HuH-7.5 (cell line): Measurements from ENCODE around the gene STK11.

Experiments
- DNase-seq: peaks from one replicate; pipeline ENCODE4 v3.0.0; 2011; ENCODE audit warnings: low spot score

Gene STK11

DNA sequence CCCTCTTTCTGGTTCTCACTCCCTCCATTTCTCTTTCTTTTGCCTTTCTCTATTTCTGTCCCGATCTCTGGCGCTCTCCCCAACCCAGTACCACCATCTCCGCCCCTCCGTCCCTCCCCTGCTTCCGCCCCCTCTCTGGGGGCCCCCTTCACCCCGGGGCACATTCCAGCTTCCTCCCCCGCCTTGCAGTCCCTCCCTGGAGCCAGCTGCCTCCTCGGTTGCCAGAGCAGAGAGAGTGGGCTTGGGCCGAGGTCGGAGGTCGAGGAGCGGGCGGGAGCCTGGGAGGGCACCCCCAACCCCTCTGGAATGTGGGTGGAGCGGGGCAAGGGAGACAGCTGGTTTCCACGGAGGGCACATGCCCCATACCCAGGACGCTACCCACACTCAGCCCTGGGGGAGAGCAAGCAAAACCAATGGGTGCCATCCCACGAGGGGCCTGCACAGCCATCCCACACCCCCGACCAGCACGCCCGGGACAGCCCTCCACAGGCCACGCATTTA lies 57.1 kb downstream of the STK11 start:
- no peak for DNase-seq

DNA sequence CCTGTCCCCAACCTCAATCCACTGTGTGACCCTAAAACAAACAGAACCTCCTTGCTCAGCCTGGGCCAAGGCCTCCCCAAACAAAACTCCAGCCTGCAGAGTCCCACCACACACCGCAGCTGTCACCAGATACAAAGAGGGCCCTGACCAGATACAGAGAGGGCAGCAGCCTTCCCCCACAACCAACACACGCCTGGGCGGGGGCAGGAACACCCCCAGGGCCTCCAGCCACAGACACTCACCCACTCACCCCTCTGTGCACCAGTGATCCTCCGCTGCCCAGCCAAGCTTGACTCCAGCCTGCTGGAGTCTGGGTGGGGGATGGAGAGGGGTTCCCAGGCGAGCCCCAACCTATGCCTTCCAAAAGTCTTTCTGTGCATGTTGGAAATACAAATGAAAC lies 57.6 kb downstream of the STK11 start:
- DNase-seq = no peak

DNA sequence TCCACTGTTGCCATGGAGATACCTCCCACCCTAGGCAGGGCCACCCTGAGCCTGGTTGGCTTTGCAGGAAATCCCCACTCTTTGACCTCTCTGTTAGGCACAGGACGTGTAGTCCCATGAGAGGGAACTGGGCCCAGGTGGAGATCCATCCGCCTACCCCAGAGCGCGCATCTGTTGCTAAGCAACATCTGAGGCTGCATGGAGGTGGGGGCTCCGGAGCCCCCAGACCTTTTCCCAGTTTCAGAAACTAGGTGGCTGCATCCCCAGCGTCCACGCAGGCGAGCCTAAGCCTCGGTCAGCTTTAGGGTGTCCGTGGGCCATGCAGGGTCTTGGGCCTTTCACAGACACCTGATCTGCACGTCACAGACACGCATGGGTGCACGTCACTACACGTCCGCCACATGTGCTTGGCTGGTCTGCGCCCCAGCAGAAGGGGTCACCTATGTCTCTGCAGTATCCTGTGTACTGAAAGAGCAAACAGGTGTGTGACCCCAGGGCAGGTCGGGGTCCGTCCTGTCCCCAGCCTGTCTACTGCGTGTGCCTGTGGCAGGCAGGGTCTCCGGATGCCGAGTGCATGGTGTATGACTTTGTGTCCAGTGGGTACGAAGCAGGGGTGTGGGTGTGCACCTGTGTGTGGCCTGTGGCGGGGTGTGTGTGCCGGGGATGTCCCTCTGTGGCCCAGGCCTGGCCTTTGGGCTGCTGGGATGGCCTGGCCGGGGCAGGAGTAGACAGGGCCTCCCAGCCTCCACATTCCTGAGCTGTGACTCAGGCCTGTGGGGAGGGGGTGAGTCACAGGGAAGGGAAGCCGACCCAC lies 59.4 kb downstream of the STK11 start:
- peak; percentile 94 for DNase-seq

DNA sequence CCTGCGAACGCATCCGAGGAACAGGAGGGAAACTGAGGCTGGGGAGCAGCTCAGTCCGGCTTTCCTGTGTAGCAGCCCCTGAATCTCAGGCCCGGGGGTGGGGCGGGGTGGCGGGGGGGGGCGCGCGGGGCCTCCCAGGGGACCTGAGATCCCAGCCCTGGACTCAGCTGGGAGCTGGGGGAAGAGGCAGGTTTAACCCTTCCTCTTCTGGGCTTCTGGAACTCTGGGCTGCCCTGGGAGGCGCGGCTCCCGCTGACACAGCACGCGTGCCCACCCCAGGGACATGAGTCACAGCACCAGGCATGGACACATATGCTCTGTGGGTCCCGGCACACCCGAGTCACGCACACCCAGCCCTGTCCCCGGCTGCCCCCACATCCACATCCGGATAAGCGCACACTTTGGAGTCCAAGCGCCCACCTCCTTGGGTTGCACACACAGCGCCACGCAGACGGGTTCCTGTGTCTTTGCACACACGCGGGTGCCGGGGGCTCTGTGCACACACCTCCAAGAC lies 60.1 kb downstream of the STK11 start:
- DNase-seq = no peak

DNA sequence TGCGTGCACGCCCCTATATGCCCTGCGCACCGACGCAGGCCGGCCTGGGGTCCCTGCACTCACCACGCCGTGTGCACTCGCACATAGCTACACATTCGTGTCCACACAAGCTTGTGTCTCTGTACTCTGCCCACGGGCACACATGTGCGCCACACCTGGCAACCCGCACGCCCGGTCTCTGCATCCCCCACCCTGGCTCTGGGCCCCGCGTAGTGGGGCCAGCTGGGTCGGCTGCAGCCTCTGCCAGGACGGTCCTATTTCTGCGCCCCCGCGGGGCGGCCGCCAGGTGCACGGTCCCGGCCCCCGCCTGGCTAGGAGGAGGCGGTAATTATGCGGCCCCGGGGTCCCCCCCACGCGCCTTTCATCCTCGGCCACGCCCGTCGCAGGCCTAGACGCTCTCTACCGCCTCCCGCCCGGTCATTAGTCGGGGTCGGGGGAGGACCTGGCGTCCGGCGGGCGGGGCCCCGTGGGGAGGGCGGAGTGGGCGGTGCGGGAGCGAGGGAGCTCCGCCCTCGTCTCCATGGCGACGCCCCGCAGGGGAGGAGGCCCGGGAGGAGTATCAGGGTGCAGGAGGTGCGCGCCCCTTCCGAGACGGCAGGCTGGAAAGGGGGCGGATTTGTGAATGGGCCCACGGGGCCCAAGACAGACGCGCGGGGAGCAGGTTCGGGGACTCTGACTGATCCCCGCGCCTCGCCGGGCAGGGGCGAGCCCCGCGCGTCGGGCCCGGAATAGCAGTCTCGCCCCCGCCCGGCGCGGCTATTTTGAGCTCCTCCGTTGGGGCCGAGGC lies 60.7 kb downstream of the STK11 start:
- peak; percentile 97 for DNase-seq

DNA sequence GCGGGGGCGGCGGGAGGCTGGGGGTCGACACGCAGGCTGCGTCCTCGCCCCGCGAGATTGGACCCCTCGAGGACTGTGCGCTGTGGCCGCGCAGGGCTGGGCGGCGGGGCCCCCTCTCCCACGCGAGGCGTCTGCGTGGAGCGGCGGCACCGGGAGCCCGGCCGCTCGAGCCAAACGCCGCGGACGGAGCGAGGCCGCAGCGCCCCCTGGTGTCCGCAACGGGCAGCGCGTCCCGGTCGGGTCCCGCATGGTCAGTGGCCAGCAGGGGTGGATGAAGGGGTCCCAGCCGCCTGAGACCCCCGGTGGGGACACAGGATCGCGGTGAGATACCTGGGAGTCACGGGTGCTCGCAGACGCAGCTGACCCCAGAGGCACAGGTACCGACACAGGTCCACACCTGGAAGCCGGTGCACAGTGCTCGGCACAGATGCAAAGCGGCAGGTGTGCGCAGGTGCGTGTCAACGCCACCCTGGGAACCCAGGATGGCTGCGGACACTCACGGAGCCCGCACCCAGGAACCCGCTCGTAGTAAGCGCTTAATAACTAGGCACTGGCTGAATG lies 61.4 kb downstream of the STK11 start:
- DNase-seq = peak; percentile 82

DNA sequence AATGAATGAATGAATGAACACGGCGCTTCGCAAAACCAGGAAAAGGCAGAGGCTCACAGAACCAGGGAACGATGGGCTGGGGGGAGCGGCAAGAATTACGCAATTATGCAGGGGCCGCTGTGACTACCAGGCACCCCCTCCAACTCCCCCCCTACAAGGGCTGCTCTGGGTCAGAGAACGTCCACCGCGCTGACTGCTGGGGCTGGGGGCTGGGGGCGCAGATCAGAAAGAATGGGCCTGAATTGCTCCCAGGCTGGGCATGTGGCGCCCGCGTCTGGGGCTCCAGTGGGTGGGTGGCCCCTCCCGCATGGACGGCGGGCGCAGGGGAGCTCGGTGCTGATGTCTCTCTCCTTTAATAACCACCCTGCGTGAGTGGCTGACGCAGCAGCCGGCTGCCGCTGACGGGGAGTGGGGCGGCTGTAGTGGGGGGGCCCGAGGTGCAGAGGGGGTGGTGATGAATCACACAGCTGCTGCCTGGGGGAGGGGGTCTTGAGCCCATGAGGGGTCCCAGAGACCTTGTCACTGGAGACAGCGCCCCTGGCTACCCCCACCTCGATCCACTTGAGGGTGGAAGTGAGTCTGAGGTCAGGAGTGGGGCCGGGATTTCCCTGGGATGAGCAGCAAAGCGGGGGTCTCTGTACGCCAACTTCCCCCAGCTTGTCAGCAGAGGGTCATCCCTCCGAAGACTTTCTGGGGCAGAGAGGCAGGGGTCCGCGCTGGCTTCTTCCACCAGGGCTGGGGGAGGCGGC lies 62.1 kb downstream of the STK11 start:
- DNase-seq = no peak

DNA sequence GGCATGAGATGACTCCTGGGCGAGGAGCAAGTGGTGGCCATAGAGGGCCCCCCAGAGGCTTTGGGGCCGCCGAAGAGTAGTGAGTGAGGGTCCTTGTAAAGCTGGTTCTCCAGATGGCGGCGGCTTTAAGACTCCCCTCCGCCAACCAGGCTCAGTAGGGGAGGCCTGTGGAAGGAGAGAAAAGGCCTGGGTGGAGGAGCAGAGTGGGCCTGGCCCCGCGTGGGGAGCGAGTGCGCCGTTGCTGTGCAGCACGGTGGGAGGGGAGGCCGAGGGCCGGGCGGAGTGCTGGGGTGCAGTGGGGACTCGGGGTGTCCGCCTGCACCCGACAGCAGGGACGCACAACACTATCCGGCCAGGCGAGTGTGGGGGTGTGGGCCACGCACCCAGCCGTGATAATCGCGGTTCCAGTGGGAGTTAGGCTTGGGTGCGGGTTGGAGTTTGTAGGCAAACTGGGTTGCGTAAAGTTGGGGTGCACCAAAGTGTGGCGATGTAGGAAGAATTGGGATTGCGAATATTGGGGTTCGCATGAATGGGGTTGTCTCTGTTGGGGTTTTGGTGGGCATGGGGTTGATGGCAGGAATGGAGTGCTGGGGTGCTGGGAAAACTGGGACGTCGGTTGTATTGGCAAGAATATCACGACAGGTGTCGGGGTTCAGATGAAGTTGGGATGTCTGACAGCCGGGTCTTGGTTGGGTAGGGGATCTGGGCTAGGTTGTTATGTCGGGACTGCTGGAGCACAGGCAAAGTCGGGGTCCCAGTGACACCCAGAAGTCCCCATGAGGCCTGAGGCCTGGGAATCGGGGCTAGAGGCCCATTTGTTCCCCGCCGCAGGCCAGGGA lies 62.9 kb downstream of the STK11 start:
- DNase-seq = no peak

DNA sequence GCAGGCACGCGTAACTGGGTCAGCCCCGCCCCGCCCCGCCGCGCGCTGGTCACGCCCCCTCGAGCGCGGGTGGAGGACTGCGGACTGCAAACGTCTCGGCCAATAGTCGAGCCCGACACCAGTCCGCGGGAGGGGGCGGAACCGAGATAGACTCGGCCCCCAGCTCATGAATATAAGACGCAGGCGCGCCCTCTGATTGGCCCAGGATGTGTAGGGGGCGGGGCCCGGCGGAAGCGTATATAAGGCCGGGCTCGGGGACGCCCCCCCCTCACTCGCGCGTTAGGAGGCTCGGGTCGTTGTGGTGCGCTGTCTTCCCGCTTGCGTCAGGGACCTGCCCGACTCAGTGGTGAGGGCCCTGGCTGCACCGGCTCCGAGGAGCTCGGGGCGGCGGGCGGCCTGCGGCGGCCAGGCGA lies 63.5 kb downstream of the STK11 start, which contains the start of gene CIRBP:
Gene CIRBP (plus strand): TSS at position 268 of the 413 bp plus-strand sequence. CDS start 1,602 bp downstream, outside the sequence.
- DNase-seq = peak; percentile 99

DNA sequence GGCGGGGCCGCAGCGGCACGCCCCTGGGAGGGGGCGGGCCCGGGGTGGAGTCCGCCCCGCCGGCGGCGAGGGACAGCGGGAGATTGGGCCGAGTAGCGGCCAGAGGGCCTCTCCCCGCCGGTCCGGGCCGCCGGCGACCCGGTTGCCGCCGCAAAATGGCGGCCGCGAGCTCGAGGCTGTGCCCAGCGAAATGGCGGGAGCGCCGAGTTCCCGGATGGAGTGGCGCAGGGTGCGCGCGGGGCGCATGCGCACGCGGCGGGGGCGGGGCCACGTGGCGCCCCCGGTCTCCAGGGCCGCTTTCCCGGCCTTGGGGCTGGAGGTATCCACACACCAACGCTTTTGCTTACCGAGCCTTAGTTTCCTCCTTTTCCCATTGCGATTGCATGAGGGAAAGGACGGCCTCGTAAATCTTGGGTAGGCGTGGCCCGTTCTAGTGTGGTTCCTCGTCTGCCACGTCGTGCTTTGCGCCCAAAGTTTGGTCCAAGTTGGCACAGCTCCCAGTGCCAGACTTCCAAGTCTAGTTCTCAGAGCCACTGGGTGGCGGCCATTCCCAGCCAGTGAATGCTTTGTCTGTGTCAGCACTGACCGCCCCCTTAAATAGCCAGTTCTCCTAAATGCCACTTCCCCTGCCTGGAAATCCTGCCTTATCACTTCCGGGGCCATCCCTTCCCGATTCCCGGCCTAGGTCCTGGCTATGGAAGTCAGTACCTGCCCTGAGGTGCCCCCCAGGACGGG lies 64.1 kb downstream of the STK11 start:
- peak; percentile 94 for DNase-seq

DNA sequence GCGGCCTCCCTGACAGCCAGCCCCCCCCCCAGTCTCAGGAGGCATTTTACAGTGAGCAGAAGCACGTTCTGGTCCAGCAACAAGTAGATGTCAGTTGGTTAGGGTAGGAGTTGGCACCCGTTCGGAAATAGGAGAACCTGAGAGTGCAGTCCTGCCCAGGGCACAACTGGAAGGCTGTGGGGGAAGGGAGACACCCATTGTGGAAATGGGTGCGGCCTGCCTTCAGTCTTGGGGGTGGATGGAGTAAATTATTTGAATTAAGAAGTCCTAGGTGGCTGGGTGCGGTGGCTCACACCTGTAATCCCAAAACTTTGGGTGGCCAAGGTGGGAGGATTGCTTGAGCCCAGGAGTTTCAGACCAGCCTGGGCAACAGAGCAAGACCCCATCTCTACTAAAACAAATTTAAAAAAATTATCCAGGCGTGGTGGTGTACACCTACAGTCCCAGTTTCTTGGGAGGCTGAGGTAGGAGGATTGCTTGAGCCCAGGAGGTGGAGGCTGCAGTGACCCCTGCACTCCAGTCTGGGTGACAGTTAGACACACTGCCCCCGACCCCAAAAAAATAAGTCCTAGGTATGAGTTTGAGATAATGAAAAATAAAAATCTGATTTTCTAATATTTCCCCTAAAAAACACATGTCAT lies 64.8 kb downstream of the STK11 start:
- DNase-seq = no peak

DNA sequence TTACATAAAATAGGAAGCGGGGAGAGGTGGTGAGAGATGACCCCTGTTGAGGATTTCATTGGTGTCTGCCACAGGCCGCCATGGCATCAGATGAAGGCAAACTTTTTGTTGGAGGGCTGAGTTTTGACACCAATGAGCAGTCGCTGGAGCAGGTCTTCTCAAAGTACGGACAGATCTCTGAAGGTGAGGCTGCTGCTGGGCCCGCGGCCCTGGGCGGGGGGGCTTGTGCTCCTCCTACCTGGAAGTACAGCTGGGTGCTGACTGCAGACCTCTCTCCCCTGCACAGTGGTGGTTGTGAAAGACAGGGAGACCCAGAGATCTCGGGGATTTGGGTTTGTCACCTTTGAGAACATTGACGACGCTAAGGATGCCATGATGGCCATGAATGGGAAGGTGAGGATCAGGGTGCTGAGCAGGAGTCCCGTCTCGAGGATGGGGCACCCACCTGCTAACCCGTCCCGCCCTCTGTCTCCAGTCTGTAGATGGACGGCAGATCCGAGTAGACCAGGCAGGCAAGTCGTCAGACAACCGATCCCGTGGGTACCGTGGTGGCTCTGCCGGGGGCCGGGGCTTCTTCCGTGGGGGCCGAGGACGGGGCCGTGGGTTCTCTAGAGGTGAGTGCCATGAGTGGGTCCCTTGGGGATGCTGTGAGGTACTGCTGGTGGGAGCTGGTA lies 65.4 kb downstream of the STK11 start:
- no peak for DNase-seq

DNA sequence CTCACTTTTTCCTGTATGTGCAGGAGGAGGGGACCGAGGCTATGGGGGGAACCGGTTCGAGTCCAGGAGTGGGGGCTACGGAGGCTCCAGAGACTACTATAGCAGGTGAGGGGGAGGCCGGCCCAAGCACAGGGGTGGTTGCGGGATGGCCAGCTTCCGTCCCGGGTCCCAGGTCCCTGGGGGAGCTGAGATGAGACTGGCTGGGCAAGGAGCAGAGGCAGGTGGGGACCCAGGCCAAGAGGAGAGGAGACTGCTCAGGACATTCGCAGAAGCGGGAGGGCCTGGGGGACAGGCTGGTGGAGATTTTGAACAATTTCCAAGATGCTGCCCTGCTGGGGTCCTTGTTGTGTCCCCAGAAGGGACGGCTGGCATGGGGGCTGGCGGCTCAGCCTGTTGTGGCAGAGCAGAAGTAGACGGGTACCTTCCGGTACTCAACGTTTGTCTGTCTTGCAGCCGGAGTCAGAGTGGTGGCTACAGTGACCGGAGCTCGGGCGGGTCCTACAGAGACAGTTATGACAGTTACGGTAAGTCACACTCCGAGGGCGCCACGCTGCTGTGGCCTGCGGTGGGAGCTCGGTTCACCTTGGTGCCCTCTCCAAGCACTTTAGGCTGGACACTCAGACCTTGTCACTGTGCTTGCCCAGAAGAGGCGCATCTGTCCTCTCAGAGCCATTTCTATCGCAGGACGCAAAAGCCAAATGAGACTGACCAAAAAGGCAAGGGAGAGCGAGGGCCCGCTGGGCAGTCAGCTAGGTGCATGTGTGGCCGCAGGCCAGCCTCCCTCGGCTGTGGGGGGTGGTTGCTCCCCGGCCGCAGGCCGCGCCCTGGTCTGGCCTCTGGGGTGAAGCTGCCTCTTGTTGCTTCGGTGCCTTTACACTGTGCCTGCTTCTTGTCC lies 66.2 kb downstream of the STK11 start:
- DNase-seq = no peak

DNA sequence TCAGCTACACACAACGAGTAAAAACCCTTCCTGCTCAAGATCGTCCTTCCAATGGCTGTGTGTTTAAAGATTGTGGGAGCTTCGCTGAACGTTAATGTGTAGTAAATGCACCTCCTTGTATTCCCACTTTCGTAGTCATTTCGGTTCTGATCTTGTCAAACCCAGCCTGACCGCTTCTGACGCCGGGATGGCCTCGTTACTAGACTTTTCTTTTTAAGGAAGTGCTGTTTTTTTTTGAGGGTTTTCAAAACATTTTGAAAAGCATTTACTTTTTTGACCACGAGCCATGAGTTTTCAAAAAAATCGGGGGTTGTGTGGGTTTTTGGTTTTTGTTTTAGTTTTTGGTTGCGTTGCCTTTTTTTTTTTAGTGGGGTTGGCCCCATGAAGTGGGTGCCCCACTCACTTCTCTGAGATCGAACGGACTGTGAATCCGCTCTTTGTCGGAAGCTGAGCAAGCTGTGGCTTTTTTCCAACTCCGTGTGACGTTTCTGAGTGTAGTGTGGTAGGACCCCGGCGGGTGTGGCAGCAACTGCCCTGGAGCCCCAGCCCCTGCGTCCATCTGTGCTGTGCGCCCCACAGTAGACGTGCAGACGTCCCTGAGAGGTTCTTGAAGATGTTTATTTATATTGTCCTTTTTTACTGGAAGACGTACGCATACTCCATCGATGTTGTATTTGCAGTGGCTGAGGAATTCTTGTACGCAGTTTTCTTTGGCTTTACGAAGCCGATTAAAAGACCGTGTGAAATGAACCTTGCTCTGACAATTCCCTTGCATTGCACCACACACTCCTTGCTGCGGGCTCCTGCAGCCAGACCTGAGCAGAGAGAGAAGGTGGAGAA lies 67.1 kb downstream of the STK11 start:
- DNase-seq = no peak

DNA sequence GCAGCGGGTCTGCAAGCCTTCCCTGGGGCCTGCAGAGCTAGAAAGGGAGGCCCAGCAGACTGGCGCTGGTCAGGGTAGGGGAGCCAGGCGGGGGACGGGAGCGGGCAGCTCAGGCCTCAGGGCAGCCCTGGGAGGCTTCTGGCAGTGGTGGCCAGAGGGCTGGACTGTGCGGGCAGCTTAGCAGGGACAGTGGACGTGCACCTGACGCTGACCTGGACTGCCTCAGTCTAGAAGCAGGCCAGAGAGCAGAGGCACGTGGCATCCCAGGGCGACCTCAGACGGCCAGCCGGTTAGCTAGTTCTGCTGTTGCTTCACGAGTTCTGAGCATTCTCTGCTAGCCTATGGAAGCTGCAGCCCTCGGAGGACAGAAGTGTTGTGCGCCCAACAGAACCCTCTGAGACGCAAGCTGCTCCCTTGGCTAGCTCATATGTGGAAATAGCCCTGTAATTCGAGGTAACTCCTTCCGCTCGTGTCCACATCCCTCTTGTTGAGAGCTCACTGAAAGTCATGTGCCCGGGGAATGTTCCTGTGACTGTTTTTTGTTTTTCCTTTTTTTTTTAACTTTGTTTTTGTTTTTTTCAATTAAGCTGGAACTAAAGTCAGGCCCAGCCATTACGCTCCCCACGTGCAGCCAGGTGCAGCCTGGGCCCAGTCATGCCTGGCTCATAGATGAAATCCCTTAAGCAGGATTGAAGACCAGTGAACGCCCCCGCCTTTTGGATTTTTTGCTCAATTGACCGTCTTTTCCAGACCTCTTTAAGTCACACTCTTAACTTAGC lies 67.9 kb downstream of the STK11 start:
- no peak for DNase-seq
